IMR-90 (cell line): ENCODE measurements around the gene ADPRHL1.

Source experiments
- CTCF ChIP-seq: conservative IDR thresholded peaks from 2 replicates; pipeline ENCODE4 v1.5.1; 2012; ENCODE audit warnings: mild to moderate bottlenecking, low read depth, low read length, improper control_type of control experiment
- NFE2L2 ChIP-seq: fragments of 150-350 bp; IDR thresholded peaks from 2 replicates; pipeline ENCODE4 v1.6.1; 2016; ENCODE audit warnings: low read depth, mild to moderate bottlenecking, low read length
- POLR2A ChIP-seq: IDR thresholded peaks from 2 replicates; pipeline ENCODE4 v1.6.1; 2012; ENCODE audit warnings: mild to moderate bottlenecking, low read depth, low read length
- RAD21 ChIP-seq: IDR thresholded peaks from 2 replicates; pipeline ENCODE4 v1.6.1; 2012; ENCODE audit warnings: low read length, improper control_type of control experiment

GRCh38 chr13:113365583-113365970 lies 87.7 kb downstream of the ADPRHL1 start:
- TF ChIP-seq CTCF, result no peak
- no peak for TF ChIP-seq POLR2A
- no peak for TF ChIP-seq RAD21
- no peak for TF ChIP-seq NFE2L2
